Ovary (tissue), 3 donors: ENCODE data around the gene OGT.

Source experiments
- CTCF ChIP-seq, 3 donors: fragments of 450-650 bp in 2 of 3; fragments of 200-600 bp in 1 of 3; IDR thresholded peaks; one replicate each; pipeline versions ENCODE4 v1.5.1 to v1.8.0; 2016 to 2022; ENCODE audit warnings: antibody characterized with exemption in 3 of 3, mild to moderate bottlenecking in 1 of 3
- POLR2A ChIP-seq: fragments of 450-650 bp; IDR thresholded peaks from one replicate; pipeline ENCODE4 v1.6.1; 2017; ENCODE audit warnings: antibody characterized with exemption, mild to moderate bottlenecking, moderate library complexity
- donor health status: DM: no; HTN: no; CAD: no.

- no peak for TF ChIP-seq CTCF (IDR thresholded peaks at IDR 0.05)
- no peak for TF ChIP-seq POLR2A
Observed at GRCh38 chrX:71619193-71619592, 86.3 kb downstream of the OGT start.
